NCI-H128 (cell line): ENCODE data around the gene SNPH.
"Not testable (repeated sequence)": the region's sequence is repeated elsewhere in the genome, so short reads cannot be mapped to it uniquely, and the experiment has no call there.

ENCODE experiments used
- DNase-seq: peaks from one replicate; lab custom pipeline; 2025; ENCODE audit not compliant: unreplicated experiment; lab: John Stamatoyannopoulos, UW

Gene SNPH

DNA sequence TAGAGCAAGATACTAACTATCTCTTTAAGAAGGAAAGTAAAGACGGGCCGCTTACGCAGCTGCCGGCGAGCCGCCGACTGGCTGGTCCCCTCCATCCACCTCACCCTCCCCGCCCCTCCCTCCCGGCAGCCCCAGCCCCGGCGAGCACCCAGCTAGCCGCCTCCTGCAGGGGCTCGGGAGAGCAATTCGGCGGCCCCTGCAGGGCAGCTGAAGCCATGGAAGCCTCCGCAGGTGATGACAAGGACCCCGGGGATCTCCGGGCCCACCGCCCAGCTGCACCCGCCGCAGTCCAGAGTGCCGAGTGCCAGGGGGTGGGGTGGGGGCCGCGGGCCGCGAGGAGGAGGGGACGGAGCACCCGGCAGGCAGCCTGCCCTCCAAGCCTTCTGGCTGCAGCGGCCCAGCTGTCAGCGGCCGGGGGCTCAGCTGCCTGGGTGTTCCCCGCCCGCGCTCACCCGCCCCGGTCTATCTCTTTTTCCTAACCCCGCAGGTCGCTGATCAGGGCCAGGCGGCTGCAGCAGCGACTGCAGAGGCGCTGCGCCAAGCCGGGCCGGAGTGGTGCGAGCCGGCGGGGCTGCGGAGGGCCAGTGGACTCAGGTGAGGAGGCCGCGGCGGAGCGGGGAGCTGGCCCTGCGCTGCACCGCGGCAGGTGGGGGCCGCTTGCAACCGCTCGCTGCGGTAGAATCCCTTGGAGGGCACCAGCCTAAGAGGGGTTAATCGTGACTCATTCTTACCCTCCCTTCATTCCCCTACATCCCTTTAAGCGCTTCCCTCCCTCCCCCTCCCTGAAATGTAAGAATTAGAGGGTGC is at the start of gene SNPH:
SNPH (plus strand) TSS at position 128 of the 807 bp plus-strand sequence. CDS start 29,946 bp downstream, outside the sequence.
- no peak for DNase-seq

DNA sequence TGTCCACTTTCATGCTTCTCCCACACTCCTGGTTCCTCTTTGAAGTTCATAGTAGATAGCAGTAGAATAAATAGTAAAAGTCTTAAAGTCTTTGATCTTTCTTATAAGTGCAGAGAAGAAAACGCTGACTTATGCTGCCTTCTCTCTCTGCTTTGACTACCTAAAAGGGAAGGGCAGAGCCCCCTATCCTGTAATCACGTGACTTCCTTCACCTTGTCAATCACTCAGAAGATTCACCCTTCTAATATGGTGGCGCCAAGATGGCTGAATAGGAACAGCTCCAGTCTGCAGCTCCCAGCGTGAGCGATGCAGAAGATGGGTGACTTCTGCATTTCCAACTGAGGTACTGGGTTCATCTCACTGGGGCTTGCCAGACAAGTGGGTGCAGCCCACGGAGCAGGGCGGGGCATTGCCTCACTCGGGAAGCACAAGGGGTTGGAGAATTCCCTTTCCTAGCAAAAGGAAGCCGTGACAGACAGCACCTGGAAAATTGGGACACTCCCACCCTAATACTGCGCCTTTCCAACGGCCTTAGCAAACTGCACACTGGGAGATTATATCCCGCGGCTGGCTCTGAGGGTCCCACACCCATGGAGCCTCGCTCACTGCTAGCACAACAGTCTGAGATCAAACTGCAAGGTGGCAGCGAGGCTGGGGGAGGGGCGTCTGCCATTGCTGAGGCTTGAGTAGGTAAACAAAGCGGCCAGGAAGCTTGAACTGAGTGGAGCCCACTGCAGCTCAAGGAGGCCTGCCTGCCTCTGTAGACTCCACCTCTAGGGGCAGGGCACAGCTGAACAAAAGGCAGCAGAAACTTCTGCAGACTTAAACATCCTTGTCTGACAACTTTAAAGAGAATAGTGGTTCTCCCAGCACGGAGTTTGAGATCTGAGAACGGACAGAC is 49.3 kb upstream of the SNPH start:
- DNase-seq: not testable (repeated sequence)

- DNase-seq: not testable (repeated sequence)
Measured at GRCh38 chr20:1222750-1223149, 43.3 kb upstream of the SNPH start.

DNA sequence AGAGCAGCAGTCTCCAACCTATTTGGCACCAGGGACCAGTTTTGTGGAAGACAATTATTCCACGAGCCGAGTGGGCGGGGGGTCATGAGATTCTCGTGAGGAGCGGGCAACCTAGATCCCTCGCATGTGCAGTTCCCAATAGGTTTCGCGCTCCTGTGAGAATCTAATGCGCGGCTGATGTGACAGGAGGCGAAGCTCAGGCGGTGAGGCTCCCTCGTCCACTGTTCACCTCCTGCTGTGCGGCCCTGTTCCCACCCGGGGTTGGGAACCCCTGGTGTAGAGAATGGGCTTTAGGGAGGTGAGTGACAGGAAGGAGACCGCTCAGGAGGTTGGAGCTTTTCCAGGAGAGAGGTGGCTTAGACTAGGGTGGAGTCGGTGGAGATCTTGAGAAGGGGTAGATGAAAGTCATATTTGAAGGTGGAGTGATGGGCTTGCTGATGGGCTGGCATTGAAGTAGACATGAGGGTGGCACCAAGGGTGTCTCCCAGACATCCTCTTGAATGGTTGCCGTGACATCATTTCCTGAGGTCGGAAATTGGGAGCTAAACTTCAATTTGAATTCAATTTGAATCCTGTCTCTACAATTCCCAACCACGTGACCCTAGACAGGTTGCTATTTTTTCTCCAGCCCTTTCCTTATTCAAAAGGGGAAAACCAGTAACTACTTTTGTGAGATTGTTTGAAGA is 41.7 kb upstream of the SNPH start:
- DNase-seq: no peak

DNA sequence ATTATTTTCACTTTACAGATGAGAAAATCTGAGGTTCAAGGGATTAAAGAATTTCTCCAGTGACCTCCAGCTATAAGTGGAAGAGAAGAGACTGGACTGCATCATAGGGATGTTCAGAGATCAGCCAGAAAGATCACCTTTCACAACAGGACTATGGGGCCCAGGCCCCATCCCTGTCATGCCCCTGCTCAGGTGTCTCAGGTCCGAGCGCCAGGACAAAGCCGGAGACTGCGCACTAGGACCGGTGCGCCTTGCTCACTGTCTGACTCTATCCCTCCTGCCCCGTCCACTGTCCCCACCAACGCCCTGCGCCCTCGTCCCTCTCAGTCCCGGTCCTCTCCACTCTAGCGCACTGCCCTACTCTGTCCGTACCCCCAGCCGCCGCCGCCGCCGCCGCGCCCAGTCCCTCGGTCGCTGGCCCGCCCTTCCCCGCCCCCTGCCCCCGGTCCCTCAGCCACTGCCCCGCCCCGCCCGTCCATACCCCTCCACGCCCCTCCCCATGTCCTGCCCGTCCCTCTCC is 40.8 kb upstream of the SNPH start:
- no peak for DNase-seq

- DNase-seq: no peak
Measured at GRCh38 chr20:1225783-1226654, 40.1 kb upstream of the SNPH start, which contains the start of gene RAD21L1. Gene RAD21L1 (plus strand): TSS chr20:1226044. CDS start chr20:1228454, 2,410 bp downstream.

GRCh38 chr20:1229541-1229940 is 36.6 kb upstream of the SNPH start:
- DNase-seq: no peak

DNA sequence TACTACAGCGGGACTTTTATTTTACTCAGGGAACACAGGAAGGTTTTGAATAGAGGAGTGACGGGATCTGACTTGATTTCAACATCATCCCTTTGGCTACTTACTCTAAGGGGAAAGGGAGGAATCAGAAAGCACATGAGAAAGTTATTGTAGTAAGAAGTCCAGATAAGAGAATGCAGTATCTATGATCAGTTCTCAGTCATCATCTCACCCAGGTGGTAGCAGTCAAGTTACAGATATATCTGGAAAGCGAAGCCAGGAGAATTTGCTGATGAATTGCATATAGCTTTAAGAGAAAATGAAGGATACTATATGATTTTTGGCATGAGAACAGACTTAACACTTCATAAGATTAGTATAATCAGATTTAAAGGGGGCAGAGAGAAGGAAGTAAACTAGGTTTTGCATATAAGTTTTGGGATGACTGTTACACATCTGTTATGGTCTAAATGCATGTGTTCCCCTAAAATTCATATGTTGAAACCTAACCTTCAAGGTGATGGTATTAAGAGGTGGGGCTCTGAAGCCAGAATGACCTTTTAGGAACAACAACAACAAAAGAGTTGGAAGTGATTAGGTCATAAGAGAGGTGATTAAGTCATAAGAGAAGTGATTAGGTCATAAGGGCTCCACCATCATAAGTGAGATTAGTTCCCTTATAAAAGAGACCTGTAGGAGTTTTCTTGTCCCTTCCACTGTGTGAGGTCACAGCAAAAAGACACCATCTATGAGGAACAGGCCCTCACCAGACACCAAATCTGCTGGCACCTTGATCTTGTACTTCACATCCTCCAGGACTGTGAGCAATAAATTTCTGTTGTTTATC is 33.6 kb upstream of the SNPH start:
- DNase-seq: no peak

GRCh38 chr20:1240549-1240948 is 25.5 kb upstream of the SNPH start:
- DNase-seq: no peak

DNA sequence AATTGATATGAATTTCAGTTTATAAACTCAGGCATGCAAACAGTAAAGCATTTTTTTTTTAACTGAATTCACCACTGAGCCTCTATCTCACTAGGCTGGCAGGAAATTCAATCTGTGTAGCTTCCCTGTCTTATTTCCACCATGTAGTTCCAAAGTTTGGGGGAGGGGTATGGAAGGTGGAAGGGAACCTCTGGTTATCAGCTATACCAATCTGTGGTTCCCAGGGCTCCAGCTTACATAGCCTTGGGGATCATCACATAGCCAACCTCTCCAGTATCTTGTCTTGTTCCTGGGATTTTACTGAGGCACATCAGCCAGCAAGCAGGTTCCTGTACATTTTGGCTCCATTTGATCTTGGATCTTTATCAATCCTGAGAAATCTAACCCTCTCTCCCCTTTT is 24.6 kb upstream of the SNPH start:
- no peak for DNase-seq

DNA sequence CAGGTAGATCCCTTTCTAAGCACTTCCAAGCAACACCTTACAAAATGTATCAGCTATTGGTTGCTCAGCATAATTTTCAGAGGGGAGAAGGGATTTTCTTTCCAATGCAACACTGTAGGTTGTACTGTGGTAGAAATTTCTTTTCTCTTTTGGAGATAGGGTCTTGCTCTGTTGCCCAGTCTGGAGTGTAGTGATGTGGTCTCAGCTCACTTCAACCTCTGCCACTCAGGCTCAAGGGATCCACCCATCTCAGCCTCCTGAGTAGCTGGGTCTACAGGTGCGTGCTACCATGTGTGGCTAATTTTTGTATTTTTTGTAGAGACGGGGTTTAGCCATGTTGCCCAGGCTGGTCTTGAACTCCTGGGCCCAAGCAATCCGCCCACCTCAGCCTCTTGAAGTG is 24.0 kb upstream of the SNPH start:
- DNase-seq: no peak

GRCh38 chr20:1242530-1242929 is 23.6 kb upstream of the SNPH start:
- DNase-seq: no peak

- no peak for DNase-seq
Measured at GRCh38 chr20:1245578-1245977, 20.5 kb upstream of the SNPH start.

- no peak for DNase-seq
Measured at GRCh38 chr20:1247689-1248088, 18.4 kb upstream of the SNPH start.

DNA sequence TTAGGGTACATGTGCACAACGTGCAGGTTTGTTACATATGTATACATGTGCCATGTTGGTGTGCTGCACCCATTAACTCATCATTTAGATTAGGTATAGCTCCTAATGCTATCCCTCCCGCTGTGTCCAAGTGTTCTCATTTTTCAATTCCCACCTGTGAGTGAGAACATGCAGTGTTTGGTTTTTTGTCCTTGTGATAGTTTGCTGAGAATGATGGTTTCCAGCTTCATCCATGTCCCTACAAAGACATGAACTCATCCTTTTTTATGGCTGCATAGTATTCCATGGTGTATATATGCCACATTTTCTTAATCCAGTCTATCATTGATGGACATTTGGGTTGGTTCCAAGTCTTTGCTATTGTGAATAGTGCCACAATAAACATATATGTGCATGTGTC is 15.8 kb upstream of the SNPH start:
- not testable (repeated sequence) for DNase-seq

DNA sequence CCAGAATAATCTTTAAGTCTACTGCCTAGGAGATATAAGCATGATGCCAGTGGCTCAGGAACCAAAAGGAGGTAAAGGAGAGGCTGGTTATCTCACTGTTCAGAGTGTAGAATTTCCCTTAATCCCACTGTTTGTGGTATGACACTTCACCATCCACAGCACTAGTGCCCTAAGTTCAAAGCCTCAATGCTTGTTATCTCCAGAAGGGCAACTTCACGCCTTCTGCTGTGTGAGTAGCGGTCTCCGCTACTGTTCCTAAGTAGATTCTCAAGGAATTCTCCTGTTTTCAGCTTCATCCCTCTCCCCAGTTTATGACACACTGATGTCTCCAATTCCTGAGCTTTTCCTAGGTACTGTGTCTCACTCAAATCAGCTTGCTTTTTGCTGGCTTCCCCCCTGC is 13.7 kb upstream of the SNPH start:
- no peak for DNase-seq

- no peak for DNase-seq
Measured at GRCh38 chr20:1254254-1254653, 11.8 kb upstream of the SNPH start.

DNA sequence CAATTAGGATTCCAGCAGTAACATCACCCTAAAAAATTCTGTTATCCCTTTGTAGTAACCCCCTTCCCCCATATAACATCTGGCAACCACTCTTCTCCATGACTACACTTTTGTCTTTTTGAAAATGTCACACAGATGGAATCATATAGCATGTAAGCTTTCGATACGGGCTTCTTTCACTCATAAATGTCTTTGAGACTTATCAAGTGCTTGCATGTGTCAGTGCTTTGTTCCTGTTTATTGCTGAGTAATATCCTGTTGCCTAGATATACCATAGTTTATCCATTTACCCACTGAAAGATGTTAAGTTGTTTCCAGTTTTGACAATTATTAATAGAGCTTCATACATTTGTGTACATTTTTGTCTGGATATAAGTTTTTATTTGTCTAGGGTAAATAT is 10.4 kb upstream of the SNPH start:
- no peak for DNase-seq

- DNase-seq: no peak
Measured at GRCh38 chr20:1263853-1264252, 2.2 kb upstream of the SNPH start.
